Measurements from ENCODE around the gene LDLRAD1.
"Not testable (repeated sequence)": the region's sequence is repeated elsewhere in the genome, so short reads cannot be mapped to it uniquely, and the experiment has no call there.

The LDLRAD1 gene

GRCh38 chr1:54009406-54009805, 8.6 kb downstream of the LDLRAD1 start:
- DNase-seq (ENCODE audit: low read depth): no peak
- no peak for TF ChIP-seq CTCF (conservative IDR thresholded peaks at IDR 0.05; ENCODE audit: low read length)
- H3K4me3 ChIP-seq (ENCODE audit: low read length): no peak overlapping the region

- no peak for DNase-seq (ENCODE audit: low read depth)
- no peak for TF ChIP-seq CTCF (conservative IDR thresholded peaks at IDR 0.05; ENCODE audit: low read length)
- no peak overlapping the region for H3K4me3 ChIP-seq (ENCODE audit: low read length)
Observed at GRCh38 chr1:54008876-54009275, 9.1 kb downstream of the LDLRAD1 start.

GRCh38 chr1:54007613-54008012, 10.4 kb downstream of the LDLRAD1 start:
- no peak for TF ChIP-seq CTCF (conservative IDR thresholded peaks at IDR 0.05; ENCODE audit: low read length)
- H3K4me3 ChIP-seq (ENCODE audit: low read length): no peak overlapping the region
- no peak for DNase-seq (ENCODE audit: low read depth)

- no peak overlapping the region for H3K4me3 ChIP-seq (ENCODE audit: low read length)
- DNase-seq (ENCODE audit: low read depth): no peak
- TF ChIP-seq CTCF (conservative IDR thresholded peaks at IDR 0.05; ENCODE audit: low read length): no peak
Observed at GRCh38 chr1:54006508-54006907, 11.5 kb downstream of the LDLRAD1 start.

- no peak for DNase-seq (ENCODE audit: low read depth)
- TF ChIP-seq CTCF (conservative IDR thresholded peaks at IDR 0.05; ENCODE audit: low read length): no peak
- no peak overlapping the region for H3K4me3 ChIP-seq (ENCODE audit: low read length)
Observed at GRCh38 chr1:54004481-54005049, 13.4 kb downstream of the LDLRAD1 start.

GRCh38 chr1:54003750-54004480, 14.1 kb downstream of the LDLRAD1 start:
- DNase-seq (ENCODE audit: low read depth); H3K4me3 ChIP-seq (ENCODE audit: low read length): not testable (repeated sequence)

- no peak overlapping the region for H3K4me3 ChIP-seq (ENCODE audit: low read length)
- no peak for TF ChIP-seq CTCF (conservative IDR thresholded peaks at IDR 0.05; ENCODE audit: low read length)
- no peak for DNase-seq (ENCODE audit: low read depth)
Observed at GRCh38 chr1:54003249-54003646, 14.7 kb downstream of the LDLRAD1 start.

Measured in AG10803 (cell line).